Omental fat pad (tissue), 4 donors: ENCODE results near the gene B4GALT5. TPM values are rescaled to one million over a fixed set of nuclear protein-coding genes. Genes with fewer than 3 reads are reported as not detected.

Experiments used
- ATAC-seq: fragments of 150-250 bp; one replicate; pipeline ENCODE4 v1.9.1; 2016; ENCODE audit warnings: mild to moderate bottlenecking, moderate library complexity; ENCODE audit not compliant: low FRiP score
- DNase-seq: peaks from one replicate; pipeline ENCODE4 v3.0.0-alpha.2; 2019; ENCODE audit warnings: low spot score
- small RNA-seq: library from RNA; depleted of rRNA; stranded (forward); fragments of <200 nt; gene quantifications from one replicate; pipeline ENCODE3, GENCODE V24; 2016
- total RNA-seq, 4 donors: library from RNA; depleted of rRNA; stranded (reverse); fragments of >200 nt; gene quantifications; one replicate each; pipeline ENCODE4 v1.1.0, GENCODE V29; 2016
- TF ChIP-seq, protein P1 (sequence below), 3 donors: fragments of 450-650 bp; IDR thresholded peaks; one replicate each; pipeline ENCODE4 v1.5.1; 2016 to 2017; ENCODE audit warnings: antibody characterized with exemption in 3 of 3, mild to moderate bottlenecking in 3 of 3, moderate library complexity in 2 of 3

Gene B4GALT5
- total RNA-seq, 4 donors from 2014 or later = 27.0 to 93.1 (median 31.3) TPM

DNA sequence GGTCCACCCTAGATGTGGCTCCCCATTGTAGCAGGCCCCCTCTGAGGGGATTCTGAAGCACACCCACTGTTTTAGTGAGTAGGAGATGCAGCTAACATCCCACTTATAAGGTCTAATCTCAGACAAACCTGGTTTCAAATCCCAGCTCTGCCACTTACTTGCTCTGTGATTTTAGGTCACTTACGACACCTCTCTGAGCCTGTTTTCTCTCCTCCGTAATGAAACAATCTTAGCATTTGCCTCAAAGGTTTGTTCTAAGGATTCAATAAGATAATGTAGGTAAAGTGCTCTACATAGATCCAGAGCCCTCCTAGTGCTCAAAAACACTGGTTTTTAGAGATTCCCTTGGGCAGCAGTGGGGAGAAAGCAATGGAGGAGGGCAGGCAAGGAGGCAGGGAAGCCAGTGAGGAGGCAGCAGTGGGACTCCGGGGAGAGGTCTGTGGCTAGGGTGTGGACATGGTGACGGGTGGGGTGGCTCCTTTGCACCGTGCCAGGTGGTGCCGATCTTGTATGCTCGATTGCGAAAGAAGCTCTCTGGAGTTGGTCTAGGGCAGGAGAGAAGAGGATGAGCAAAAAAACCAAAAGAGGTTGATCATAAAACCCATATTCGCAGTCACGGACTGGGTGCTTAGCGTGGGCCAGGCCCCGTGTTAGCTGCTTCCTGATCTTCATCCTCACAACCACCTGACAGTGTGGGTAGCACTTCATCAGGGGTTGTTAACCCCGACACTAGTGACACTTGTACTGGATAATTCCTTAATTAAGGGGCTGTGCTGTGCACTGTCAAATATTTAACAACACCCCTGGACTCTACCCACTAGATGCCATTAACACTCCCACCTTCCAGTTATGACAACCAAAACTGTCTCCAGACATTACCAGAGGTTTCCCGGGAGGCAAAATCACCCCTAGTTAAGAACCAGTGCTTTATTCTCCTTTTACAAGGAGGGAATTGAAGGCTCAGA lies 129.0 kb downstream of the B4GALT5 start:
- ATAC-seq (peak; percentile 61), DNase-seq (no peak)
- TF ChIP-seq, protein P1, sequence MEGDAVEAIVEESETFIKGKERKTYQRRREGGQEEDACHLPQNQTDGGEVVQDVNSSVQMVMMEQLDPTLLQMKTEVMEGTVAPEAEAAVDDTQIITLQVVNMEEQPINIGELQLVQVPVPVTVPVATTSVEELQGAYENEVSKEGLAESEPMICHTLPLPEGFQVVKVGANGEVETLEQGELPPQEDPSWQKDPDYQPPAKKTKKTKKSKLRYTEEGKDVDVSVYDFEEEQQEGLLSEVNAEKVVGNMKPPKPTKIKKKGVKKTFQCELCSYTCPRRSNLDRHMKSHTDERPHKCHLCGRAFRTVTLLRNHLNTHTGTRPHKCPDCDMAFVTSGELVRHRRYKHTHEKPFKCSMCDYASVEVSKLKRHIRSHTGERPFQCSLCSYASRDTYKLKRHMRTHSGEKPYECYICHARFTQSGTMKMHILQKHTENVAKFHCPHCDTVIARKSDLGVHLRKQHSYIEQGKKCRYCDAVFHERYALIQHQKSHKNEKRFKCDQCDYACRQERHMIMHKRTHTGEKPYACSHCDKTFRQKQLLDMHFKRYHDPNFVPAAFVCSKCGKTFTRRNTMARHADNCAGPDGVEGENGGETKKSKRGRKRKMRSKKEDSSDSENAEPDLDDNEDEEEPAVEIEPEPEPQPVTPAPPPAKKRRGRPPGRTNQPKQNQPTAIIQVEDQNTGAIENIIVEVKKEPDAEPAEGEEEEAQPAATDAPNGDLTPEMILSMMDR (IDR thresholded peaks at IDR 0.05) = no peak

DNA sequence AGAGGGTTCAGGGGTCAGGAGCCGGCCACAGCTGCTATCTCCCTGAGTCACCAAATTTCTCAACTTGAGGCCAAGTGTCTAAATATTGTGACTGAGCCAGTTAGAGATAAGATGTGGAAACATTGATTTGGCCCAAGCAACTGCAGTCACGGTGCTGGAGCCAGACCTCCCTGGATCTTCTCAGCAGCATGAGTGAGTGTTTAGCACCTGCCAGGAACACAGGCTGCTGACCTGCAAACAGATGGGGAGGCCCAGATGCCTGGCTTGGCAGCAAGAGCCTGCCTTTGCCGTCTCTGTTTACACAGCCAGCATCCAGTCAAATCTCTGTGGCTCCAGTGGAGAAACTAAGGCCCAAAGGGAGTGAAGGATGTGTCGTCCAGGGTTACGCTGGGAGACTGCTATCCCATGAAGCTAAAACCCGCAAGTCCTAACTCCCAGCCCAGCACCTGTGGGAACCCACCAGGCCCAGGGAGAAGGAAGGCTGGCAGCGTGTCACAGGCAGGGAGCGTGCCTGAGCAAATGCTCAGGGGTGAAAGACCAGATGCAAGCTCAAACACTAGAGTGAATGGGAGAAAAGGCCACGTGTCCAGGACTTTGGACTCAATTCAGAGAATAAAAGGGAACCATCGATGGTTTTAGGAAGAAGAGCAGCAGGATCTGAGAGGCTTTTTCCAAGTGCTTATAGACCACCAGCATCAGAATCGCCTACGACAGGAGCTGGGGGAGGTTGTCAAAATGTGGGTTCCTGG lies 129.8 kb downstream of the B4GALT5 start:
- TF ChIP-seq, protein P1 (IDR thresholded peaks at IDR 0.05) = no peak
- ATAC-seq (peak; percentile 87), DNase-seq (no peak)

DNA sequence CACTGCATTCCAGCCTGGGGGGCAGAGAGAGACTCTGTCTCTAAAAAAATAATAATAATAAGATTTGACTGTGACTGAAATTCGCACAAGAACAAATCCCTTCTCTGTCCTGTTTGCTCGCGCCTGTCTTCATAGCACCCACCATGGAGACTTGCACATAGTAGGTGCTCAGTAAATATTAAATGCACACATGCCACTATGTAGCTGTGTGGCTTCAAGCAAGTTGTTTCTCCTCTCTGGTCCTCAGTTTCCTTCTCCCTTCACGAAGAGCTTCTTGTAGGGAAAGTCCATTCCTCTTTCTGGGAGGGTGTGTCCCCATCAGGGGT lies 130.4 kb downstream of the B4GALT5 start:
- DNase-seq (no peak), ATAC-seq (no peak)
- TF ChIP-seq, protein P1 (IDR thresholded peaks at IDR 0.05) = no peak

Small RNA genes within 50 kb of the gene (small RNA-seq; reads per million reads assigned to genes)
- gene RN7SL197P (not detected), gene SNRPFP1 (not detected)

Other genes with a start within 250 kb of the B4GALT5 start
- 10 to 100 TPM; 15.0 to 34.4 (median 22.9) TPM for gene KCNB1, start 231.2 kb downstream of the B4GALT5 start, total RNA-seq
- gene PTGIS, start 145.7 kb downstream of the B4GALT5 start, total RNA-seq = 100 to 1,000 TPM in 3 of 4 donors, 10 to 100 TPM in 1; 77.7 to 229 (median 113) TPM
- 10 to 100 TPM in 3 of 4 donors, 1 to 10 TPM in 1; 8.0 to 13.3 (median 10.7) TPM for gene SLC9A8, start 99.0 kb upstream of the B4GALT5 start, total RNA-seq
- gene SPATA2, start 201.7 kb upstream of the B4GALT5 start, total RNA-seq = 1 to 10 TPM; 3.3 to 6.4 (median 3.6) TPM
- gene RNF114, start 222.5 kb upstream of the B4GALT5 start, total RNA-seq = 100 to 1,000 TPM; 133 to 163 (median 146) TPM